HPDE6-E6E7 (cell line): ENCODE results near the gene FATE1.
A peak's percentile ranks its signal among the peaks of the same experiment; 100 is the strongest.

Source experiments
- DNase-seq: peaks from one replicate; pipeline ENCODE4 v3.0.0; 2011; ENCODE audit warnings: missing footprints; ENCODE audit errors: extremely low spot score

The FATE1 gene

DNA sequence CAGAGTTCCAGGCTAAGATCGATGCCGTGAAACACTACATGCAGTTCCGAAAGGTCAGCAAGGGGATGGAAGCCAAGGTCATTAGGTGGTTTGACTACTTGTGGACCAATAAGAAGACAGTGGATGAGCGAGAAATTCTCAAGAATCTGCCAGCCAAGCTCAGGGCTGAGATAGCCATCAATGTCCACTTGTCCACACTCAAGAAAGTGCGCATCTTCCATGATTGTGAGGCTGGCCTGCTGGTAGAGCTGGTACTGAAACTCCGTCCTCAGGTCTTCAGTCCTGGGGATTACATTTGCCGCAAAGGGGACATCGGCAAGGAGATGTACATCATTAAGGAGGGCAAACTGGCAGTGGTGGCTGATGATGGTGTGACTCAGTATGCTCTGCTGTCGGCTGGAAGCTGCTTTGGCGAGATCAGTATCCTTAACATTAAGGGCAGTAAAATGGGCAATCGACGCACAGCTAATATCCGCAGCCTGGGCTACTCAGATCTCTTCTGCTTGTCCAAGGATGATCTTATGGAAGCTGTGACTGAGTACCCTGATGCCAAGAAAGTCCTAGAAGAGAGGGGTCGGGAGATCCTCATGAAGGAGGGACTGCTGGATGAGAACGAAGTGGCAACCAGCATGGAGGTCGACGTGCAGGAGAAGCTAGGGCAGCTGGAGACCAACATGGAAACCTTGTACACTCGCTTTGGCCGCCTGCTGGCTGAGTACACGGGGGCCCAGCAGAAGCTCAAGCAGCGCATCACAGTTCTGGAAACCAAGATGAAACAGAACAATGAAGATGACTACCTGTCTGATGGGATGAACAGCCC is 28.0 kb downstream of the FATE1 start:
- no peak for DNase-seq

DNA sequence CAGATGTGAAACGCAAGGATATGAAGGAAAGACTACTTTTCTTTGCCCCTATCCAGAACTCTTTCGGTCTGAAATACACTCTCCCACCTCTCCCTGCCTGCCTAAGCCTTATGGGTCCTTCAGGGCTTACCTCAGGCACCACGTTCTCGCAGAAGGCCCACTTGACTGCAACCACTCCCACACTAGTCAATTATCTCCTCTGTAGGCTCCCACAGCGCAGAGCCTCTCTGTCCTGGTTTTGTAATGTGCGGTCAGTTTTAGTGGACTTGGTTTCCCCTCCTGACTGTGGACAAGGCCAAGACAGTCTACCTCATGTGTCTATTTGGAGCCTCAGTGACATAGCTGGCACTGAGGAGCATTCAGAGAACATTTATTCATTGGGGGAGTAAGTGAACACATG is 29.8 kb downstream of the FATE1 start:
- no peak for DNase-seq

DNA sequence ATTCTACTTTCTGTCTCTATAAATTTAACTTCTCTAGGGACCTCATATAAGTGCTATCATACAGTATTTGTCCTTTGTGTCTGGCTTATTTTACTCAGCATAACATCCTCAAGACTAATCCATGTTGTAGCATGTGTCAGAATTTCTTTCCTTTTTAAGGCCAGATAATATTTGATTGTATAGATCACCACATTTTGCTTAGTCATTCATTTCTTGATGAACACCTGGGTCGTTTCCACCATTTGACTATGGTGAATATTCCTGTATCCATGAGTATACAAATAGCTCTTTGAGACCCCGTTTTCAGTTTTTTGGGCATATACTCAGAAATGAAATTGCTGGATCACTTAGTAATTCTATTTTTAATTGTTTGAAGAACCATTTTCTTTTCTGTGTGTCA is 30.7 kb downstream of the FATE1 start:
- no peak for DNase-seq

DNA sequence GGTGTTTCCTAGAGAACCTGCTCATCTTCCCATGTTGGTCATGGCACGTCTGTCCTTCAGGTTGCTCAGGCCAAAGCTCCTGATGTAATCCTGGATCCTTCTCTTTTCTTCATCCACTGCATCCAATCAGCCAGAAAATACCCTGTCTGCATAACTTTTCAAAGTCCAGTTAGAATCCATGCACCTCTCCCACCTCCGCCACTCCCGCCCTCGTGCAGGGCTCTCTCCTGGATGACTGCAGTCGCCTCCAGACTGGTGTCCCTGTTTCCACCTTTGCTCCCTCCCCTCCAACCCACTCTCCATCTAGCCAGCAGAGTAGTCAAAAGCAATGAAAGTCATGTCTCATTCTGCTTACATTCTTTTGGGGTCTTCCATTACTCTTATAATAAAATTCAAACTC is 34.7 kb downstream of the FATE1 start:
- no peak for DNase-seq

DNA sequence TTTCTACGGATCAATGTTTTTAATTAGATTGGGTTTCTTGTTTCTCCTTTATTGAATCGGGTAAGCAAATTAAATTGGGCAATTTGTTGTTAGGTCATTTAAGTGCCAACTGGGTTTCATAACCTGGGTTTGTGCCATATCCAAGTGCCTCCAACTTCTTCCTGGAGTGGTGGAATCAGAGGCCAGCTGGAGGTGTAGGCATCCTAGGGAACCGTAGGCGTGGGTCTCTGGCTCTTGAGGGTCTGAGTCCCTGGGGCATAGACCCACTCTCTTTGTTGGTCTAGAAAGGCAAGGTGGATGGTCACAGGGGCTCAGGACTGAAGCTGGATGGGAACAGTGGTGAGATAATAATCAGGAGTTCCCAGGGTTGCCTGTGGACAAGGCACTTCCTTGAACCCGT is 37.0 kb downstream of the FATE1 start:
- DNase-seq = no peak

DNA sequence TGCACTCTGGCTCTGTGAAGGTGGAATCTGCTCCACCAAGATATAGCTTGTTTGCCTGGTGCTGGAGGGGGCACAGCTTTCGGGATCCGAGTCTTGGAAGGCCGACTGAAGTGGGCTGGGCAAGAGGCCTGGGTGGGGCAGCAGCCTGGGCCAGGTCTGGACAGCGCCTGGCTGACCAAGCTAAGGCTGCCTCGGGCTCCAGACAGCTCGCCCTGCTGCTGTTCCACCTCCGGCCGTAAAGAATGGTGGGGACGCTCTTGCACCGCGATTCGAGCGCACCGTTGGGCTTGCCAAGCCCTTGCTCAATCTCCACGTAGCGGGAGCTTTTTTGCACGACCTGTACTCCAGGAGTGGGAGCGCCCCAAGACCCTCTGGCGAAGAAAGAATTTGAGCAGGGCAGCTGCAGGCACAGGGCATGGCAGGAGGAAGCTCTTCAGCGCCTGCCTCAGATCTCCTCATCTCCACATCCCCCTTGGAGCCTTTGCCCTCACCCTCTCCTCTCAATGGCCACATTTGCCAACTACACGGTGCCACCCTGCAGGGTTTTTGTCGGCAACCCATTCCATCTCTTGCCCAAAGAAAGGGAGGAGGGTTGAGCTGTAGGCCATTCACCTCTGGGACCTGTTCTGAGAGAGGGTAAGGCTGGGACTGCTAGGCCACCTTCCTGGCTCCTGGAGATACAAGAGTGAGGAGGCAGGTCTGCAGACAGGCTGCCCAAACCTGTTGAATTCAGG is 37.6 kb downstream of the FATE1 start:
- peak; percentile 48 for DNase-seq

DNA sequence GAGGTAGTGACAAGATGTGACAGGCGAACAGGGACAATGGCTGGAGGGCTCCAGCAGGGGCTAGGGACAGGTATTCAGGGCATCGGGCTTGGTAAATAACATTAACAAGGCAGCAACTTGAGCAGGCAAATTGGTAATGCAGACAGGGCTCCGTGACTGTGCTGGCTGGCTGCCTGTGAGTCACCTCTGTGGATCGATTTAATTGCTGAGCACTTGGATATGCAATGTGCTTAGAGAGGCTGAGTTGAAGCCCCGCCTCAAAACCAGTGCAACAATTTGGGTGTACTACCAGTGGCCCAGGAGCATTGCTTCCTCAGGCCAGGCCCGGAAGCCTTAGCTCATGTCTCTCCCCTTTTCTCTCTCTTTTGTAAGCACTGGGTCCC is 38.2 kb downstream of the FATE1 start:
- DNase-seq = peak; percentile 48

DNA sequence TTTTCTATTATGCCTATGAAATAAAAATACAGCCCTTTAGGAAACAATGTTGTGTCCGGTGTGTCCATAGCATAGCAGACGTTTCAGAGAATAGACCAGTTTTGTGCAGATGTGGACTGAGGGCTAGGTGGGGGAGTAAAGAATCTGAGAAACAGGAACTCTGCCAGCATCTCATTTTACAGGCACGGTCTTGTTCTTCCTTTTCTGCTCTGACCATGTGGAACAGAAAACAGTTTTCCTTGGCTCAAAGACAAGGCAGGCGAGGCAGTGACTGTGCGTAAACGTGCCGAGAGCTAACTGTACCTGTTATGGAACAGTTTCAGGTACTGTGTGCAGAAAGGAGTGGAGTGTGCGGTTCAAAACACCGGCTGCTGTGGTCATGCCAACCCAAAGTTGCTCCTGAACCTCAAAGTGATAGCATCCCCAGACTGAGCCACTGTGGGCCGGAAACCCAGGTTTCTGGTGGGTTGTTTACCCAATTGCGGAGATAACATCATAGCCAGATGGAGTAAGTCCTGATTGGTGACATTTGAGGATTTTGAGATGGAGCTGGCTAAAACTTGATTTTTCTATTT is 38.9 kb downstream of the FATE1 start:
- no peak for DNase-seq

DNA sequence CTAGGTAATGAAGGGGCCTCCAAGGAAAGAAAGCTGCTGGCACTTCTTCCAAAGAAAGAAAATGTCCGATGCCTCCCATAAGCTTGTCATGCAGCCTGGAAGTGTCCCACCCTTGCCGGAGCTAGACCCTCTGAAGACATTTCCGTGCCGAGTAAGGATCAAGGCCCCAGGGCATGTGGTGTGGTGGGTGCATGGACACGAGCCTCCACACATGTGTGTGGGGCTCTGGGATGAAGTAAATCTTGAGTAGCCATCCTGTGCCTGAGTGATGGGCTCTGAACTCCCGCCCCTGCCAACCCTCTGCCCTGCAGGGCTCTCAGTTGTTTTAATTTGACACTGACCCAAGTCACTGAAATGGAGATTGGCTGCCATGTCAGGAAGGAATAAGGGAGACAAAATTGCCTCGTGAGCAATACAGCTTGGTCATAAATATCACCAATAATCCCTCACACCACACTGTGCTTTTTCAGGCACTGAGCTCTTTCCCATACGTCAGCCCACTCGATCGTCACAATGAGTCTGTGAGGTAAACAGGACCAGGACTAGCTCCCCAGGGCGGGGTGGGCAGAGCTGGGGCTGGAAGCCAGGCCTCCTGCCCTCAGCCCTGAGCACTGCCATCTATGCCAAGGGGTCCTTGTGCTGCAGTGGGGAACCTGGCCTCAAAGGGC is 43.3 kb downstream of the FATE1 start:
- DNase-seq = no peak

DNA sequence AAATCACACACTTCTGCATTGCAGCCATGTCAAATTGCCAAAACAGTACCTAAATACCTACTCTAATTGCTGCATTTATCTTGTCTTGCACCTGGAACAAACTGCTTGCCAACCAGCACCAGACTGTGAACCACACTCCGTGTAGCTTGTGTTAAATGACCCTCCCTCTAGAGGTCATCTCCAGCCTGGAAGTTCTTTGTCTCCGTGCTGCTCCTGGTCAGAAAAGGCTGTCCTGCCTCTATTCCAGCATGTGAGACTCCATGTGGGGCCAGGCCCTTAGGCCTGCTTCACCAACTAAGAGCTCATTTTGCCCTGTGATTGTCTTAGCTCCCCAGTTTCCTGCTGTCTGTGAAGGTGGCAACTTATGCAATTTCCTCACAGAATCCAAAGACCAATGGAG is 47.0 kb downstream of the FATE1 start:
- no peak for DNase-seq

DNA sequence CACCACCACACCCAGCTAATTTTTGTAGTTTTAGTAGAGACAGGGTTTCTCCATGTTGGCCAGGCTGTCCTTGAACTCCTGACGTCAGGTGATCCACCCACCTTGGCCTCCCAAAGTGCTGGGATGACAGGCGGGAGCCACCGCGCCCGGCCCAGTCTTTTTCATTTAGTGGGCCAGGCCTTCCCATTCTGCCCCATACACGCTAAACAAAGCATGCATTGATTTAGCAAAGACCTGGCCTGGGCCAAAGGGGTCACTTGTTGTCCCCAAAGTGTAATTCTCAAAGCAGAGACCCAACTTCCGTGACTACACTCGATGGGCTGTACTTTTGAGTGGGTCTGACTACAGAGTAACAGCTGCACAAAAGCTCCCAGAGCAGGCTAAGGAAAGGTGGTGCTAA is 47.9 kb downstream of the FATE1 start:
- no peak for DNase-seq

DNA sequence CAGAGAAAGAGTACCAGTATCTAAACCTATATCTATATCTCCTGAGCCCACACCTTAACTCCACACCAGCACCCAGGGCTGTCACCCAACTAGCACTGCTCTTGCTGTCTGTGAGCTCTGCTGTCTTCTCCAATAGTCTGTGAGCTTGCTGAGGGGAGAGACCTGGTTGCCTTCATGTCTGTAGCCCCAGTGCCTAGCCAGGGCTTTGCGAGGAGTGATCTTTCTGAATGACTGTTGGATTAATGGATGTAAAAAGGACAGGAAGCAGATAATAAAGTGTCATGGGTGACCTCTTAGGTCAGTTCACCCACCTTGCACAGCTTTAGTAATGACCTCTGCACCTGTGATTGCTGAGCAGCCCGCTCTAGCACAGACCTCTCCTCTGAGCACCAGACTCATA is 49.2 kb downstream of the FATE1 start:
- DNase-seq = no peak

DNA sequence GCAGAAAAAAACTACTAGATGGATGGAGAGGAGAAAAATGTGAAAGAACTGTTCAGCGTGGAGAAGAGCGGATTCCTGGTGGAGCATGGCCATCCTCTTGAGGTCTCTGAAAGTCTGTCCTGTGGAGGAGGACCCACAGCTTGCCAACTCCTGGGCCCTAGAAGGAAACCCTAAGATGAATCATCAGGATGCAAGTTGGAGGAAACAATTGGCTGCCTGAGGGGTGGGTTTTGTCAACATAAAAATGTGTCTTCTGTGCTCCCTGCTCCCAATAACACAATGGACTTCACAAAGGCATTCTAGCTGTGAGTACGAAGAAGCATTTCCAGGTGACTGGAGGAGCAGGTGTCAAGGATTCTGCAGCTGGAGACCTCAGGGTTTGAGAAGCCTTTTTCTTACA is 55.9 kb downstream of the FATE1 start:
- no peak for DNase-seq
